Epithelial cell of proximal tubule (primary cell): ENCODE data around the gene NRG2. TPM values are rescaled to one million over a fixed set of nuclear protein-coding genes. Genes with fewer than 3 reads are reported as not detected.

ENCODE experiments used
- DNase-seq: peaks from one replicate; pipeline ENCODE4 v3.0.0-alpha.2; 2011; ENCODE audit warnings: low read depth
- H3K4me3 ChIP-seq: 2 replicates; pipeline ENCODE4 v1.5.1; 2011; ENCODE audit warnings: low read depth, mild to moderate bottlenecking, low read length
- CTCF ChIP-seq: conservative IDR thresholded peaks from 2 replicates; pipeline ENCODE4 v1.5.1; 2012; ENCODE audit warnings: low read depth, mild to moderate bottlenecking, low read length
- total RNA-seq: library from RNA; depleted of rRNA; stranded (reverse); fragments of >200 nt; gene quantifications from 2 replicates; pipeline ENCODE4 v1.2.3, GENCODE V29; 2015

Gene NRG2
- total RNA-seq, 1 donor from 2014 or later, result 1.5 TPM

GRCh38 chr5:139925650-139926640 is 117.2 kb downstream of the NRG2 start:
- no peak overlapping the region for H3K4me3 ChIP-seq
- no peak for TF ChIP-seq CTCF
- DNase-seq, result no peak

GRCh38 chr5:139925216-139925562 is 117.9 kb downstream of the NRG2 start:
- no peak for TF ChIP-seq CTCF
- H3K4me3 ChIP-seq, result no peak overlapping the region
- no peak for DNase-seq

GRCh38 chr5:139924294-139925215 is 118.5 kb downstream of the NRG2 start:
- no peak for DNase-seq
- TF ChIP-seq CTCF, result no peak
- H3K4me3 ChIP-seq, result no peak overlapping the region

- DNase-seq, result no peak
- no peak overlapping the region for H3K4me3 ChIP-seq
- TF ChIP-seq CTCF, result no peak
These were observed 123.8 kb downstream of the NRG2 start for GRCh38 chr5:139919308-139919707.

GRCh38 chr5:139915834-139916233 is 127.3 kb downstream of the NRG2 start:
- DNase-seq, result no peak
- no peak overlapping the region for H3K4me3 ChIP-seq
- TF ChIP-seq CTCF, result no peak

- H3K4me3 ChIP-seq, result no peak overlapping the region
- DNase-seq, result no peak
- TF ChIP-seq CTCF, result no peak
These were observed 127.8 kb downstream of the NRG2 start for GRCh38 chr5:139915266-139915665.
